Smooth muscle cell (in vitro differentiated cells): ENCODE measurements around the gene CCDC186. TPM values are rescaled to one million over a fixed set of nuclear protein-coding genes. Genes with fewer than 3 reads are reported as not detected.

ENCODE experiments used
- DNase-seq: peaks from one replicate; lab custom pipeline; 2025; ENCODE audit not compliant: unreplicated experiment; lab: John Stamatoyannopoulos, UW
- H2AFZ ChIP-seq: fragments of 200-600 bp; sonication (generic); 2 replicates; pipeline ENCODE4 v1.6.0; 2016; ENCODE audit warnings: antibody characterized with exemption, low read depth, mild to moderate bottlenecking
- H3F3A ChIP-seq: fragments of 200-600 bp; sonication (generic); 2 replicates; pipeline ENCODE4 v1.6.0; 2017; ENCODE audit warnings: antibody characterized with exemption, low read depth
- H3K27ac ChIP-seq: fragments of 200-600 bp; sonication (generic); 2 replicates; pipeline ENCODE4 v1.5.1; 2016; ENCODE audit warnings: low read depth, mild to moderate bottlenecking
- H3K27me3 ChIP-seq: fragments of 200-600 bp; sonication (generic); 2 replicates; pipeline ENCODE4 v1.6.1; 2016; ENCODE audit warnings: low read depth, mild to moderate bottlenecking
- H3K36me3 ChIP-seq: fragments of 200-600 bp; sonication (generic); 2 replicates; pipeline ENCODE4 v1.5.1; 2016; ENCODE audit warnings: low read depth
- H3K4me1 ChIP-seq: fragments of 200-600 bp; sonication (generic); 2 replicates; pipeline ENCODE4 v1.5.1; 2016; ENCODE audit warnings: low read depth
- H3K4me2 ChIP-seq: fragments of 200-600 bp; sonication (generic); 2 replicates; pipeline ENCODE4 v1.6.0; 2016; ENCODE audit warnings: mild to moderate bottlenecking
- H3K4me3 ChIP-seq: fragments of 200-600 bp; sonication (generic); 2 replicates; pipeline ENCODE4 v1.5.1; 2016; ENCODE audit warnings: mild to moderate bottlenecking
- H3K79me2 ChIP-seq: fragments of 200-600 bp; sonication (generic); 2 replicates; pipeline ENCODE4 v1.6.0; 2016; ENCODE audit warnings: low read depth, mild to moderate bottlenecking
- H3K9ac ChIP-seq: fragments of 200-600 bp; sonication (generic); 2 replicates; pipeline ENCODE4 v1.6.0; 2016; ENCODE audit warnings: low read depth
- H3K9me3 ChIP-seq: fragments of 200-600 bp; sonication (generic); replicated peaks from 2 replicates; pipeline ENCODE4 v1.5.1; 2016; ENCODE audit warnings: low read depth
- H4K20me1 ChIP-seq: fragments of 200-600 bp; sonication (generic); 2 replicates; pipeline ENCODE4 v1.6.0; 2016; ENCODE audit warnings: low read depth
- WGBS: methylation state at CpG from one replicate; pipeline ENCODE4 v1.1.7; 2016; ENCODE audit warnings: low lambda C conversion rate; 5-methylcytosine and 5-hydroxymethylcytosine counted together
- polyA plus RNA-seq: library from polyadenylated mRNA; unstranded; fragments of >200 nt; fragmentation: Nextera tagmentation; extraction: Ambion mirVana; gene quantifications from 2 replicates; pipeline ENCODE4 v1.2.1, GENCODE V29; 2016
- total RNA-seq: library from RNA; depleted of rRNA; stranded (reverse); fragments of >200 nt; gene quantifications from 2 replicates; pipeline ENCODE4 v1.2.3, GENCODE V29; 2014
- TF ChIP-seq, protein P1 (sequence below): fragments of 200-600 bp; sonication (generic); IDR thresholded peaks from 2 replicates; pipeline ENCODE4 v1.5.1; 2017; ENCODE audit warnings: borderline replicate concordance, mild to moderate bottlenecking, antibody characterized with exemption; ENCODE audit not compliant: insufficient read depth, poor library complexity, severe bottlenecking

CCDC186 gene
- total and polyA plus RNA-seq, 2 experiments from 2014 or later = 14.6 to 27.9 TPM

DNA sequence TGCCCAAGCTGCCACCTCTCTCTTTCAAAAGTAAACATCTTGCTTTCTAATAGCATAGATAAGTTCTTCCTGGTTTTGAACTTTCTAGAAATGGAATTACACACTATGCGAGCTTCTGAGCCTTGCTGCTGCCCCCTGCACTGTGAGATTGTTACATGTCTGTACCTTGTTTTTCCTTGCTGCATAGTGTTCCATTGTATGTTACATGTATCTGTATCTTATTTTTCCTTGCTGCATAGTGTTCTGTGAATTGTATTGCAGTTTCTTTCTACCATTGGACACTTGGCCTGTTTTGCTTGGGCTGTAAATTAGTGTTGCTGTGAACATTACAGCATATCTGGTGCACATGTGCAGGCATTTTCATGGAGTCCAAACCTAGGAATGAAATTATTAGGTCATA lies 41.0 kb upstream of the CCDC186 start:
- no peaks in the 10 kb centered on the region for H3K9me3 ChIP-seq
- WGBS = 94% methylated on average over 1 of the region's 1 CpG
- H4K20me1 ChIP-seq = no peaks in the 10 kb centered on the region
- H3K27ac ChIP-seq = no peak overlapping the region
- TF ChIP-seq, protein P1, sequence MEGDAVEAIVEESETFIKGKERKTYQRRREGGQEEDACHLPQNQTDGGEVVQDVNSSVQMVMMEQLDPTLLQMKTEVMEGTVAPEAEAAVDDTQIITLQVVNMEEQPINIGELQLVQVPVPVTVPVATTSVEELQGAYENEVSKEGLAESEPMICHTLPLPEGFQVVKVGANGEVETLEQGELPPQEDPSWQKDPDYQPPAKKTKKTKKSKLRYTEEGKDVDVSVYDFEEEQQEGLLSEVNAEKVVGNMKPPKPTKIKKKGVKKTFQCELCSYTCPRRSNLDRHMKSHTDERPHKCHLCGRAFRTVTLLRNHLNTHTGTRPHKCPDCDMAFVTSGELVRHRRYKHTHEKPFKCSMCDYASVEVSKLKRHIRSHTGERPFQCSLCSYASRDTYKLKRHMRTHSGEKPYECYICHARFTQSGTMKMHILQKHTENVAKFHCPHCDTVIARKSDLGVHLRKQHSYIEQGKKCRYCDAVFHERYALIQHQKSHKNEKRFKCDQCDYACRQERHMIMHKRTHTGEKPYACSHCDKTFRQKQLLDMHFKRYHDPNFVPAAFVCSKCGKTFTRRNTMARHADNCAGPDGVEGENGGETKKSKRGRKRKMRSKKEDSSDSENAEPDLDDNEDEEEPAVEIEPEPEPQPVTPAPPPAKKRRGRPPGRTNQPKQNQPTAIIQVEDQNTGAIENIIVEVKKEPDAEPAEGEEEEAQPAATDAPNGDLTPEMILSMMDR = no peak
- no peak for DNase-seq
- H3K4me1 ChIP-seq = no peaks in the 10 kb centered on the region
- peaks cover 14% of the 10 kb centered on the region for H3K27me3 ChIP-seq
- no peaks in the 10 kb centered on the region for H3F3A ChIP-seq
- H2AFZ ChIP-seq = no peak overlapping the region
- H3K4me2 ChIP-seq = no peak overlapping the region
- no peaks in the 10 kb centered on the region for H3K36me3 ChIP-seq
- H3K9ac ChIP-seq = no peak overlapping the region
- H3K4me3 ChIP-seq = no peak overlapping the region
- H3K79me2 ChIP-seq = no peaks in the 10 kb centered on the region

DNA sequence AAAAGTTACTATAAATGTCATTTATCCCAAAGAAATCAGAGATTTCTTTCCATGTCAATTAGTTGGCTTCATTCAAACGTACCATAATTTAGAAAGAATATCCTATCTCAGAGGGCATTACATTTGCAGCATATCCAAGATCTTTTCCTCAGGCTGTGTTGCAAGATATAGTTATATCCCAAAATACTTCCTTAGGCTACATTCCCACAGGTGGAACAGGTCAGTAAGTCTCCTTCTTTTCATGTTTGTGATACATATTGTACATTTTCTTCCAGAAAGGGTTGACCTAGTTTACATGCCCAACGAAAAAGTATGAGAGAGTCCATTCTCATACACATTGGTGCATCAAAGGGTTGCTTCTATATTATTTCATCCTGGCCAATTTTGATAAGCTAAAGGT lies 38.1 kb upstream of the CCDC186 start:
- H3K9me3 ChIP-seq = no peaks in the 10 kb centered on the region
- H3K4me3 ChIP-seq = no peak overlapping the region
- no peaks in the 10 kb centered on the region for H3K79me2 ChIP-seq
- no peak overlapping the region for H3K4me2 ChIP-seq
- no peaks in the 10 kb centered on the region for H3F3A ChIP-seq
- WGBS = 93% methylated on average over 2 of the region's 2 CpGs
- no peak overlapping the region for H2AFZ ChIP-seq
- peaks cover 2% of the 10 kb centered on the region for H3K27me3 ChIP-seq
- H3K36me3 ChIP-seq = no peaks in the 10 kb centered on the region
- peaks cover 5% of the 10 kb centered on the region for H3K4me1 ChIP-seq
- no peak overlapping the region for H3K27ac ChIP-seq
- TF ChIP-seq, protein P1 = no peak
- H4K20me1 ChIP-seq = no peaks in the 10 kb centered on the region
- DNase-seq = no peak
- H3K9ac ChIP-seq = no peak overlapping the region

DNA sequence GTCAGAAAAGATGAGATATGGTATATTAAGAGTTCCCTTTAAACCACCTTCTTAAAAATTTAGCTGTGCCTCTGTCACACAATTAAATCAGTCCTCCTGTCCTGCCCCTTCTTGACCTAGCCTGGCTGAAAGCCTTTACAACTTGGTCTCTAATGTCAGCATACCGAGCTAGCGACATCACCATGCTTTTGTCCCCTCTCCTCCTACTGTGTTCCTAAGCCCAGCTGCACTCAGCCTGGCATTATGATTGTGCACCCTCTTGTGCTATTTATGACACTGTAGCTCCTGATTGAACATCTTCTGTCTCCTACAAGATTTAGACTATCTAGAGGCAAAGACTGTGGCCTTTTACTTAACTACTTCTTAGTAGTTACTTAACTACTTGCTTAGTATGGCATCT lies 34.3 kb upstream of the CCDC186 start:
- H3K4me1 ChIP-seq = peaks cover 5% of the 10 kb centered on the region
- no peaks in the 10 kb centered on the region for H4K20me1 ChIP-seq
- H3K27ac ChIP-seq = no peak overlapping the region
- no peak overlapping the region for H3K9ac ChIP-seq
- peaks cover 4% of the 10 kb centered on the region for H3K27me3 ChIP-seq
- no peak overlapping the region for H3K4me3 ChIP-seq
- no peaks in the 10 kb centered on the region for H3K79me2 ChIP-seq
- no peak for DNase-seq
- no peaks in the 10 kb centered on the region for H3F3A ChIP-seq
- H3K9me3 ChIP-seq = no peaks in the 10 kb centered on the region
- no peaks in the 10 kb centered on the region for H3K36me3 ChIP-seq
- TF ChIP-seq, protein P1 = no peak
- no peak overlapping the region for H2AFZ ChIP-seq
- H3K4me2 ChIP-seq = no peak overlapping the region
- 76% methylated on average over 2 of the region's 2 CpGs for WGBS

DNA sequence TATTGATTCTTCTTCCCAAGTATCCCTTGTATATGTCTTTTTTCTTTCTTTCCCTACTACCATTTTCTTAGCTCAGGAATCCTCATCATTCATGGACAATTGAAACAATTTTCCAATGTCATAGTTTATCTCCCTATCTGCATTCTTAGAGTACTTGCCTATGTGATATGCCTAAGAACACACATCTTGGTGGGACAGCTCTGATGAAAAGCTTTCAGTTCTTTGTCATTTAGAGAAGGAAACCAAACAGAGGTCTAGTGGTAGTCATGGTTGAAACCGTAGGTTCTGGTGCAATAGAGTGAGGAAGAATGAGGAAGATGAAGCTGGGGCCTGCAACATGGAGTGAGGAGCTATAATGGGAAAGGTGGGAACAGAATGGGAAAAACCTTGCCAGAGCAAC lies 33.3 kb upstream of the CCDC186 start:
- 91% methylated on average over 1 of the region's 1 CpG for WGBS
- Histone ChIP-seq H3K4me3 (no peak overlapping the region), H3K27ac (no peak overlapping the region), H3K79me2 (no peaks in the 10 kb centered on the region), H3K4me1 (peaks cover 5% of the 10 kb centered on the region), H3K4me2 (no peak overlapping the region), H4K20me1 (no peaks in the 10 kb centered on the region), H3K9me3 (no peaks in the 10 kb centered on the region), H3K9ac (no peak overlapping the region), H3K27me3 (peaks cover 4% of the 10 kb centered on the region), H3F3A (no peaks in the 10 kb centered on the region), H3K36me3 (no peaks in the 10 kb centered on the region), H2AFZ (no peak overlapping the region)
- TF ChIP-seq, protein P1 = no peak
- DNase-seq = no peak
